ENCODE measurements around the gene GNAL. TPM values are rescaled to one million over a fixed set of nuclear protein-coding genes. Genes with fewer than 3 reads are reported as not detected.
"Not testable (repeated sequence)": the region's sequence is repeated elsewhere in the genome, so short reads cannot be mapped to it uniquely, and the experiment has no call there.

Gene GNAL
- total and polyA plus RNA-seq, 5 donors, result 3.5 to 9.4 (median 7.8) TPM

GRCh38 chr18:11891737-11892136 is 202.7 kb downstream of the GNAL start:
- Histone ChIP-seq H3K27ac (ENCODE audit: low read length) (no peak overlapping the region), H3K27me3 (ENCODE audit: control insufficient read depth, insufficient read depth) (no peaks in the 10 kb centered on the region), H3K9me3 (ENCODE audit: control insufficient read depth, low read length) (no peaks in the 10 kb centered on the region), H3K4me1 (ENCODE audit: control insufficient read depth, insufficient read depth, low read length) (no peaks in the 10 kb centered on the region), H3K4me3 (ENCODE audit: low read length) (no peak overlapping the region)
- intact Hi-C loops (cut with DNase I), result no loop called here
- no peak for DNase-seq
- WGBS, result 94% methylated on average over 9 of the region's 9 CpGs
- ATAC-seq, result no peak

GRCh38 chr18:11892438-11892837 is 203.4 kb downstream of the GNAL start:
- H3K9me3 ChIP-seq (ENCODE audit: control insufficient read depth, low read length); DNase-seq; ATAC-seq; H3K4me1 ChIP-seq (ENCODE audit: control insufficient read depth, insufficient read depth, low read length); H3K27me3 ChIP-seq (ENCODE audit: control insufficient read depth, insufficient read depth); H3K27ac ChIP-seq (ENCODE audit: low read length); intact Hi-C loops (cut with DNase I); H3K4me3 ChIP-seq (ENCODE audit: low read length): not testable (repeated sequence)
- 67% methylated on average over 7 of the region's 7 CpGs for WGBS

- Histone ChIP-seq H3K4me1 (ENCODE audit: control insufficient read depth, insufficient read depth, low read length) (no peaks in the 10 kb centered on the region), H3K4me3 (ENCODE audit: low read length) (no peak overlapping the region), H3K27ac (ENCODE audit: low read length) (no peak overlapping the region), H3K27me3 (ENCODE audit: control insufficient read depth, insufficient read depth) (no peaks in the 10 kb centered on the region), H3K9me3 (ENCODE audit: control insufficient read depth, low read length) (no peaks in the 10 kb centered on the region)
- ATAC-seq, result no peak
- 95% methylated on average over 1 of the region's 1 CpG for WGBS
- DNase-seq, result no peak
- intact Hi-C loops (cut with DNase I), result no loop called here
Measured at GRCh38 chr18:11897781-11898180, 208.7 kb downstream of the GNAL start.

- no peak for ATAC-seq
- no peaks in the 10 kb centered on the region for H3K27me3 ChIP-seq (ENCODE audit: control insufficient read depth, insufficient read depth)
- H3K27ac ChIP-seq (ENCODE audit: low read length), result no peak overlapping the region
- no peaks in the 10 kb centered on the region for H3K9me3 ChIP-seq (ENCODE audit: control insufficient read depth, low read length)
- no peaks in the 10 kb centered on the region for H3K4me1 ChIP-seq (ENCODE audit: control insufficient read depth, insufficient read depth, low read length)
- 93% methylated on average over 3 of the region's 3 CpGs for WGBS
- intact Hi-C loops (cut with DNase I), result no loop called here
- H3K4me3 ChIP-seq (ENCODE audit: low read length), result no peak overlapping the region
- no peak for DNase-seq
Measured at GRCh38 chr18:11899063-11899462, 210.0 kb downstream of the GNAL start.

- no peak for ATAC-seq
- Histone ChIP-seq H3K9me3 (ENCODE audit: control insufficient read depth, low read length) (no peaks in the 10 kb centered on the region), H3K4me3 (ENCODE audit: low read length) (no peak overlapping the region), H3K27ac (ENCODE audit: low read length) (no peak overlapping the region), H3K4me1 (ENCODE audit: control insufficient read depth, insufficient read depth, low read length) (no peaks in the 10 kb centered on the region), H3K27me3 (ENCODE audit: control insufficient read depth, insufficient read depth) (no peaks in the 10 kb centered on the region)
- DNase-seq, result no peak
- intact Hi-C loops (cut with DNase I), result no loop called here
- WGBS, result 60% methylated on average over 5 of the region's 5 CpGs
Measured at GRCh38 chr18:11901826-11902438, 212.9 kb downstream of the GNAL start.

- H3K4me1 ChIP-seq (ENCODE audit: control insufficient read depth, insufficient read depth, low read length), result no peaks in the 10 kb centered on the region
- intact Hi-C loops (cut with DNase I), result no loop called here
- ATAC-seq (no peak), DNase-seq (no peak)
- H3K27me3 ChIP-seq (ENCODE audit: control insufficient read depth, insufficient read depth), result no peaks in the 10 kb centered on the region
- H3K4me3 ChIP-seq (ENCODE audit: low read length), result no peak overlapping the region
- no peak overlapping the region for H3K27ac ChIP-seq (ENCODE audit: low read length)
- WGBS, result 62% methylated on average over 7 of the region's 7 CpGs
- H3K9me3 ChIP-seq (ENCODE audit: control insufficient read depth, low read length), result no peaks in the 10 kb centered on the region
Measured at GRCh38 chr18:11902522-11903292, 213.6 kb downstream of the GNAL start.

- intact Hi-C loops (cut with DNase I), result no loop called here
- Histone ChIP-seq H3K4me1 (ENCODE audit: control insufficient read depth, insufficient read depth, low read length) (no peaks in the 10 kb centered on the region), H3K27ac (ENCODE audit: low read length) (no peak overlapping the region), H3K27me3 (ENCODE audit: control insufficient read depth, insufficient read depth) (no peaks in the 10 kb centered on the region), H3K9me3 (ENCODE audit: control insufficient read depth, low read length) (no peaks in the 10 kb centered on the region), H3K4me3 (ENCODE audit: low read length) (no peak overlapping the region)
- DNase-seq, result no peak
- 68% methylated on average over 4 of the region's 4 CpGs for WGBS
- no peak for ATAC-seq
Measured at GRCh38 chr18:11905613-11906012, 216.5 kb downstream of the GNAL start.

- Histone ChIP-seq H3K27me3 (ENCODE audit: control insufficient read depth, insufficient read depth) (no peaks in the 10 kb centered on the region), H3K4me3 (ENCODE audit: low read length) (no peak overlapping the region), H3K27ac (ENCODE audit: low read length) (no peak overlapping the region), H3K4me1 (ENCODE audit: control insufficient read depth, insufficient read depth, low read length) (no peaks in the 10 kb centered on the region), H3K9me3 (ENCODE audit: control insufficient read depth, low read length) (no peaks in the 10 kb centered on the region)
- DNase-seq (no peak), ATAC-seq (no peak)
- intact Hi-C loops (cut with DNase I), result no loop called here
- 93% methylated on average over 1 of the region's 1 CpG for WGBS
Measured at GRCh38 chr18:11906176-11906575, 217.1 kb downstream of the GNAL start.

GRCh38 chr18:11906926-11907874 is 218.1 kb downstream of the GNAL start:
- peak overlapping the region; percentile 85 for H3K4me3 ChIP-seq (ENCODE audit: low read length)
- no peak for DNase-seq
- no peak overlapping the region for H3K27ac ChIP-seq (ENCODE audit: low read length)
- 69% methylated on average over 20 of the region's 20 CpGs for WGBS
- no peaks in the 10 kb centered on the region for H3K9me3 ChIP-seq (ENCODE audit: control insufficient read depth, low read length)
- intact Hi-C loops (cut with DNase I), result no loop called here
- no peaks in the 10 kb centered on the region for H3K4me1 ChIP-seq (ENCODE audit: control insufficient read depth, insufficient read depth, low read length)
- no peaks in the 10 kb centered on the region for H3K27me3 ChIP-seq (ENCODE audit: control insufficient read depth, insufficient read depth)
- no peak for ATAC-seq

GRCh38 chr18:11908182-11909060 is 219.4 kb downstream of the GNAL start, which contains the start of gene MPPE1:
Gene MPPE1 (minus strand): TSS chr18:11908317. CDS start chr18:11897264, 11,053 bp downstream.
- Histone ChIP-seq H3K4me3 (ENCODE audit: low read length) (peak within 1 kb of the TSS; percentile 85), H3K27me3 (ENCODE audit: control insufficient read depth, insufficient read depth) (no peaks in the 10 kb centered on the region), H3K27ac (ENCODE audit: low read length) (peak within 1 kb of the TSS; percentile 97), H3K9me3 (ENCODE audit: control insufficient read depth, low read length) (no peaks in the 10 kb centered on the region), H3K4me1 (ENCODE audit: control insufficient read depth, insufficient read depth, low read length) (no peaks in the 10 kb centered on the region)
- DNase-seq, result peak; percentile 93 to 97 (median 96)
- peak; percentile 97 to 98 for ATAC-seq
- under 1% methylated on average over 106 of the region's 106 CpGs for whole genome bisulfite sequencing
- intact Hi-C loops (cut with DNase I), result no loop called here

All from right cardiac atrium (tissue), 5 donors.